GM18861 (cell line): Measurements from ENCODE around the gene FKBP4.

Source experiments
- ATAC-seq: cut with Tn5 transposase; IDR thresholded peaks from one replicate; pipeline ENCODE4 v1.9.1; 2021; ENCODE audit not compliant: unreplicated experiment

Gene FKBP4

DNA sequence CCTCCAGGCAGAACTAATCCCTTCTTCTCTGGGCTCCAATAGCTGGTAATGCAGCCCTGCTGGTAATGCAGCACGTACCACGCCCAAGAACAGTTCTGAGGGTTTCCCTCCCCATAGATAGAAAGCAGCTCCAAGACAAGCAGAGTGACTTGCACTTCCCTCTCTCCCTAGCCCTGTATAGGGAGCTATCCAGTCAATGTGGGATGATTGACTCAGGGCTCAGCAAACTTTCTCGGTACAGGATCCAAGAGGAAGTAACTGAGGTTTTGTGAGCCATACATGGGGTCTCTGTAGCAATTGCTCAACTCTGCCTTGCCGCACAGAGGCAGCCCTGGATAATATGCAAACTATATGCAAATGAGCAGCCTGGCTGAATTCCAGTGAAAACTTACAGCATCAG is 15.5 kb upstream of the FKBP4 start:
- ATAC-seq: no peak

DNA sequence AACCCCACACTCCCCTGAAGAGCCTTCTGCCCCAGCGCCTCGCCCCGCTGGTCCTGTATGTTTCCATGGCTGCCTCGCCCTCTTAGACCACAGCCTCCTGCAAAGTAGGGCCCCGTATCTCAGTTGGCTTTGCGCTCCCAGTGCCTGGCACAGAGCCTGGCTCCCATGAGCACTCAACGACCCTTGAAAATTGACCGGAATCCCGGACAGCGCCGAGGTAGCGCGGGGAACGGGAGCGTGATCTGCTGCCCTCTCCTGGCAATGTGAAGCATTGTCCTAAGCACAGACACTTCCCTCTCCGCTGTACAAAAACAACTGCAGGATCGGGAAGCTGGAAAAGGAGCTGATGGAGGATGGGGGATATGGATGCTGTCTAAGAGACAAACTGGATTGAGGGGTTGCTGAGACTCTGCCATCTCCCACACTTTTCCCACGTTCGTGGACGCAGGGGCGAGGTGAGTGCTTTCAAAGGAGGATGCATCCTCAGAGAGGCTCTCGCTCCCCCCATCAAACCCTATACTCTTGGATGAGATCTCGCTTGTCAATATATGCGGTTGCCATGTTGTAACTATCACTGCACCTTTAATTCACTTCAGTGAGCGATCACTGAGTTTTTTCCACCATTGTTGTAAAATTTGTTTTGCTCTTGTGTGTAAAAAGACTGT is 10.7 kb upstream of the FKBP4 start:
- no peak for ATAC-seq

DNA sequence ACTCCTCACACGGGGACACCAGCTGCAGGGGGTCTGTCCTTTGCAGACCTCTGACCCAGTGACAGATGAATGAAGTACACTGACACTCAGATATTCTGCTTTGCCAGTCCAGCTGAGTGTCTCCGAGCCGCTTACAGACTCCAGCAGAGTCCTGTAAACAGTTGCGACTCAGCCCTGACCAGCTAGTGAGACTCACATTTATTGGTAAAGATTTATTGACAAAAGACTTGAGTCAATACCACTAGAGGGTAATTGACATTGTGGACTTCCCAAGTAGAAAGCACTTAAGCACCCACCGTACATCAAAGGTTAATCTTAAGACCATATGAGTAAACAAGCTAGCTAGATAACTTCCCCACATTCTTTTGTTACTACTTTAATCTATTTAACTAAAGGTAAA is 9.8 kb upstream of the FKBP4 start:
- no peak for ATAC-seq

DNA sequence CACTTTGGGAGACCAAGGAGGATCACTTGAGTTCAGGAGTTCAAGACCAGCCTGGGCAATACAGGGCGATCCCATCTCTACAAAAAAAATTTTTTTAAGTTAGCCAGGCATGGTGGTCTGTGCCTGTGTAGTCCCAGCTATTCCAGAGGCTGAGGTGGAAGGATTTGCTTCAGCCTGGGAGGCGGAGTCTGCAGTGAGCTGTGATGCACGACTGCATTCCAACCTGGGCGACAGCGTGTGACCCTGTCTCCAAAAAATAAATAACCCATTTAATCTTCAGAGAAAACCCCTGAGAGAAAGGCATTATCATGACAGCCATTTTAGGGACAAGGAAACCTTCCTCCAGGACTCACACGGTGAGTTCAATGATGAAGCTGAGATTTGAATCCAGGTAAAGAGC is 3.7 kb upstream of the FKBP4 start:
- no peak for ATAC-seq

DNA sequence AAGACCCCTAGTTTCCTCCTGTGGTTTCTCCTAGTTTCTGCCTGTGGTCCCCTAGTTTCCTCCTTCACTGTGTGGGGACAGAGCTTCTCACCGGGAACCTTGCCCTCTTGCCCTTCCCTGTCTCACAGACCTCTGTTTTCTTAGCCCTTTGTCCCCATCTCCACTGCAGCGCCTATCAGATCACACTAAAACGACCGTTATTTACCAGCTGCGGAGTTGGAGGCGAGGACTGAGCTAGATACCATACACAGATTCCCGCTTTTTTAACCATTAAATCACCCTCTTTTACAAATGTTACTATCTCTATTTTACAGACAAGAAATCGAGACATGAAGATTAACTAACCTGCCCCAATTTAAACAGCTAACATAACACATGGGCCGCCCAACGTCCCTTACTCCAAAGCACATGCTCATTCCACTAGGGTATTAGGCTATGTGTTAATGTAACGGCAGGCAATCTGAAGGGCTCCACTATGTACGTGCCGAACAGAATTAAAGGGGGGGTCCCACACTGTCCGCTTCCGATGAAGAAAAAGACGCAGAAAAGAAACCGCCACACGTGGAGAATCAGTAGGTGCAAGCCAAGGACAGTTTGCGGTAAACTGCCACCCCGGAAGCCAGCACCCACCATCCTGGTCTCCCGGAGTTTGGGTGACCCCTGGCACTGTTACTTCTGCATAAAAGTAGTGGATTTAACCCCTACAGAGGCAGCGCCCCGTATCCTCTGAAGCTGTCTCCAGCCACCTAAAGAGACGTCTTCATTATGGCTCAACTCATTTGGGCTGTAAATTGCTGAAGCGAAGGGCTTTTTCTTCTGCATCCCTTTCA is 1.9 kb upstream of the FKBP4 start:
- no peak for ATAC-seq

DNA sequence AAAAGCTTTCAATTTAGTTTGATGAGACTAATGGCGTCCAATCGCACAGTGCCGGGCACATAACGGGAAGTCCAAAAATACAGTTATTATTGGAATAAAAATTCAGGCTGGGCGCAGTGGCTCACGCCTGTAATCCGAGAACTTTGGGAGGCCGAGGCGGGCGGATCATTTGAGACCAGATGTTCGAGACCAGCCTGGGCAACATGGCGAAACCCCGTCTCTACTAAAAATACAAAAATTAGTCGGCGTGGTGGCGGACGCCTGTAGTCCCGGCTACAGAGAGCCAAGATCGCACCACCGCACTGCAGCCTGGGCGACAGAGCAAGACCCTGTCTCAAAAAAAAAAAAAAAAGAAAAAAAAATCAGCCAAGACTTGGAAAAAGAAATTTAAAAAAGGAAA is 1.2 kb upstream of the FKBP4 start:
- ATAC-seq: no peak

DNA sequence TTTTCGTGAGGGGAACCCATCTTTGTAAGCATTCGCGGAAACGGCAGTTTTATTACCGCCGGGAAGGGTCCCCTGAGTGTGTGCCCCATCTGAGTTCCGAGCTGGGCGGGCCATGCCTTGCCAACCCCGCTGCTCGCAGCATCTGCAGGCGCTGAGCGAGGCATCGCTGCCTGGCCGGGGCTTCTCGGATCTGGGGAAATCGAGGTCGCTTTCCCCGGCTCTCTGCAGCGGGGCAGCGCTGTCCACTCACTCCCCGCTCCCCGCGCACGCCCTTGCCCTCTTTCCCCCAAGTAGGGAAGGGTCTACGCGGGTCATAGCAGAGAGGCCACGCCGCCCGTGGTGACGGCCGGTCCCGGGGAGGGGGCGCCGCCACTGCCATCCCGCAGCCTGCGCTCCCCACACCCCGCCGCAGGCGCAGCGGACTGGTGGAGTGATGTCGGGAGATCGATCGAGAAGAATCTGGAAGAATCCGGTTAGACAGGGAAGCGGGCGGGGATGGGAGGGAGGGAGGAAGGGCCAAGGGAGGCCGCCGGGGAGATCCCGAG is 507 bp upstream of the FKBP4 start:
- no peak for ATAC-seq

GRCh38 chr12:2795291-2796186 is 769 bp downstream of the FKBP4 start:
- ATAC-seq: peak; percentile 53

DNA sequence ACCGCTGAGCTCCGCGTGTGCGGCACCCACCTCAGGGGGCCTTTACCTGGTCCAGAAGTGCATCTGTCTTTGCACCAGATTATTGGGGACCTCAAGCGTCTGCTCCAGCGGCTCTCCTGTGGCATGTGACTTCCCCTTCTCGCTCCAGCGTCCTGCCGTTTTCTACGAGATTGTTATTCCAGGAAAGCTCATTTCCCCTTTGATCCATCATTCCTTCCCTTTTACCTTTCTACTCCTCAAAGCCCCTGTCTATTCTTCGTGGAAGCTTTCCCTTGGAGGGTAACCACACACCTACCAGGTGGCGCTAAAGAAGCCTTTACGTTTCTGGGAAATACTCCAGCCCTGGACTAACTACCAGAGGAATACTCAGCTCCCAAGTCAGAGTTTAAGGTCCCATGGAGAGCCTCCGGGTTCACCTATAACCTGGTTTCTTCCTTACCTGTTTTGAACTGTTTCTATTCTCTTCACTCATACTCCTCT is 1.5 kb downstream of the FKBP4 start:
- no peak for ATAC-seq

- ATAC-seq: no peak
Measured at GRCh38 chr12:2797721-2798418, 3.1 kb downstream of the FKBP4 start.

DNA sequence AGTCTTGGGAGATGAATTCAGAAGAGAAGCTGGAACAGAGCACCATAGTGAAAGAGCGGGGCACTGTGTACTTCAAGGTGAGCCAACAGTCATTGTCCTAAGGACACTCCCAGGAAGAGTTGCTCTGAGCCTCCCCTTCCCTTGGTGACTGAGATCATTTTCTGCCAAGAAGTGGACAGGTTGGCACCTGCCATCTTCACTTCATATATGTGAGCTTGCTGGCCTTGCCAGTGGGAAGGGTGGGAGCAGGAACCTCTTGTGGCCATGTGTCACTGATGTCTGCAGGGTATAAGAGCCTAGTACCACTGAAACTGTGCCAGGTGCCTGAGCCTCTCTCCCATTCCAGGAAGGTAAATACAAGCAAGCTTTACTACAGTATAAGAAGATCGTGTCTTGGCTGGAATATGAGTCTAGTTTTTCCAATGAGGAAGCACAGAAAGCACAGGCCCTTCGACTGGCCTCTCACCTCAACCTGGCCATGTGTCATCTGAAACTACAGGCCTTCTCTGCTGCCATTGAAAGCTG is 5.3 kb downstream of the FKBP4 start:
- ATAC-seq: no peak

GRCh38 chr12:2801044-2801783 is 6.4 kb downstream of the FKBP4 start:
- ATAC-seq: no peak

GRCh38 chr12:2803635-2804392 is 9.0 kb downstream of the FKBP4 start:
- no peak for ATAC-seq

DNA sequence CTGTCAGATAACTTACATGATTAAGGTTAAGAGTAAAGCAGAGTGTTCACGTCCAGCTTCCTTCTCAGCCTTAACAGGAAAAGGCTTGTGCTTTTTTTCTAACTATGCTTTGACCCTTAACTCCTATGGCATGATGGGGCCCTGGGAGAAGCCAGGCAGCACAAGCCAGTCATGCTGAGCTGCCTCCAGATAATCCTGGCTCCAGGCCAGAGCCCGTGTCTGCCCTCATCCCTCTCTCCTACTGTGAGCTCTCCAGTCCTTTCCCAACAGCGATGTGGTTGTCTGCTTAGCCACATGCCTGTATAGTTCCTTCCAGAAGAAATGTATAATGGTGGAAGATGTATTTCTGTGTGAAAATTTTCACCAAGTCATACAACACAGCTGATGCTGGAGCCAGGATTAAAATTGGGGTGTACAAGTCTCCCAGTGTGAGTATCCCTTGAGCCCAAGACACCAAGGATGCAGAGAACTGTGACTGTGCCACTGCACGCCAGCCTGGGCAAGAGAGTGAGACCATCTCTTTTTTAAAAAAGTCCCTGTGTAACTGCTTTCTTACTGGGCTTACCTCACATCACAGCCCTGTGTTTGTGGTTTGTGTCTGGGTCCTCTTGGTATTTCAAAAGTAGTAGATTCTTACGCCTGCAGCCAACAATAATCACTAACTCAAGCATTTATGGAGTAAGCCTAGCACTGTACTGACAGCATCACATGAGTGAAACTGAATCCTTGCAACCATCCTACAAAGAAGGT is 9.8 kb downstream of the FKBP4 start:
- ATAC-seq: no peak

GRCh38 chr12:2805143-2805520 is 10.4 kb downstream of the FKBP4 start:
- no peak for ATAC-seq

DNA sequence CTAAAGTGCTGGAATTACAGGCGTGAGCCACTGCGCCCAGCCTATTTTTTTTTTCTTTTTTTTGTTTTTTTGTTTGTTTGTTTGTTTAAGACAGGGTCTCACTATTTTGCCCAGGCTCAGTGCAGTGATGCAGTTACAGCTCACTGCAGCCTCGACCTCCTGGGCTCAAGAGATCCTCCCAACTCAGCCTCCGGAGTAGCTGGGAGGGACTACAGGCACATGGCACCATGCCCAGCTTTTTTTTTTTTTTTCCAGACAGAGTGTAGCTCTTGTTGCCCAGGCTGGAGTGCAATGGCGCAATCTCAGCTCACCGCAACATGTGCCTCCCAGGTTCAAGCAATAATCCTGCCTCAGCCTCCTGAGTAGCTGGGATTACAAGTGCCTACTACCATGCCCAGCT is 11.9 kb downstream of the FKBP4 start:
- ATAC-seq: no peak

DNA sequence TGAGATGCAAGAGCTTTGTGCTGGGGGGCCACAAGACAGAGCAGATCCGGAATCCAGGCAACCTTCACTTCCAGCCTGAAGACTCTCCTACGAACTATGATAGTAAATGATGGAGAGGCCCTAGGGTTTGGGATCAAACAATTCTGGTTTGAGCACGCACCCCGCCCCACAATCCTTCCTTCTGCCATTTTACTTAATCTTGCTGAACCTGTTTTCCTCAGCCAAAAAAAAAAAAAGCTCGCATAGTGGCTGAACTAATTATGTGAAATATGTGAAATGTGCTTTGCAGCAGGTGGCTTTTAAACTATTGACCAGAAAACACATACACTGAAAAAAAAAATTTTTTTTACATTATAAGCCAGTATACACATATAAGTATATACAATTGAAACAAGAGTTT is 17.0 kb downstream of the FKBP4 start:
- no peak for ATAC-seq
